Neuron (in vitro differentiated cells): Measurements from ENCODE around the gene PLIN3.
"Not testable (repeated sequence)": the region's sequence is repeated elsewhere in the genome, so short reads cannot be mapped to it uniquely, and the experiment has no call there.

Experiments used
- H2AFZ ChIP-seq: one replicate; pipeline ENCODE4 v1.6.1; 2013; ENCODE audit warnings: low read depth, mild to moderate bottlenecking, inconsistent platforms, low read length, moderate library complexity
- H3K27me3 ChIP-seq: one replicate; pipeline ENCODE4 v1.6.1; 2013; ENCODE audit warnings: low read length; ENCODE audit not compliant: insufficient read depth
- H3K36me3 ChIP-seq: one replicate; pipeline ENCODE4 v1.6.1; 2013; ENCODE audit warnings: low read length; ENCODE audit not compliant: insufficient read depth
- H3K4me1 ChIP-seq: one replicate; pipeline ENCODE4 v1.6.1; 2013; ENCODE audit warnings: low read length; ENCODE audit not compliant: insufficient read depth
- H3K4me3 ChIP-seq: 2 replicates; pipeline ENCODE4 v1.5.1; 2013; ENCODE audit warnings: mild to moderate bottlenecking, low read length, moderate library complexity
- H3K9me3 ChIP-seq: one replicate; pipeline ENCODE4 v1.6.1; 2013; ENCODE audit warnings: low read length

PLIN3 gene

DNA sequence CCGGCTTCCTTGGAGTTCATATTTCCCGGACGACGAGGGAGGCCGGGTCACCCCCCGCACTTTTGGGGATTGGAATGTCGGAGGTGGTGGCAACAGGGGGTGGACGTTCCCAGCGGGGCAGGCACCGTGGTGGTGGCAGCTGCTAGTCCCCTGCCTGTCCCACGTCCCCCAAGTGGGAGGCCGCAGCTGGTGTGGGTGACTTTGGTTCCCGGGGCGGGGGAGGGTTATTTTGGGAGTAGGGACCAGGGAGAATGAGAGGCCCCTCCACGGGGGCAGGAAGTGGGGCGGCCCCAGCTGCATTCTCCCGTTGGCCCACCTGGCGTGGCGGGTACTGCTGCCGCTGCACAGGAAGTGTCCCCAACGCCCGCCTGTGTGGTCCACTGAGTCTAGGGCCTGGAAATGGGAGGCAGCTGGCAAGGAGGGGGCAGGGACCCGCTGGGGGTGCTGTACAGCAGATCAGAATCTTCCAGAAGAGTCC lies 11.1 kb upstream of the PLIN3 start:
- H3K4me3 ChIP-seq, result no peak overlapping the region
- H3K4me1 ChIP-seq, result peaks cover 15% of the 10 kb centered on the region
- H3K9me3 ChIP-seq, result no peaks in the 10 kb centered on the region
- no peaks in the 10 kb centered on the region for H3K36me3 ChIP-seq
- H2AFZ ChIP-seq, result peak overlapping the region; percentile 16
- no peaks in the 10 kb centered on the region for H3K27me3 ChIP-seq

DNA sequence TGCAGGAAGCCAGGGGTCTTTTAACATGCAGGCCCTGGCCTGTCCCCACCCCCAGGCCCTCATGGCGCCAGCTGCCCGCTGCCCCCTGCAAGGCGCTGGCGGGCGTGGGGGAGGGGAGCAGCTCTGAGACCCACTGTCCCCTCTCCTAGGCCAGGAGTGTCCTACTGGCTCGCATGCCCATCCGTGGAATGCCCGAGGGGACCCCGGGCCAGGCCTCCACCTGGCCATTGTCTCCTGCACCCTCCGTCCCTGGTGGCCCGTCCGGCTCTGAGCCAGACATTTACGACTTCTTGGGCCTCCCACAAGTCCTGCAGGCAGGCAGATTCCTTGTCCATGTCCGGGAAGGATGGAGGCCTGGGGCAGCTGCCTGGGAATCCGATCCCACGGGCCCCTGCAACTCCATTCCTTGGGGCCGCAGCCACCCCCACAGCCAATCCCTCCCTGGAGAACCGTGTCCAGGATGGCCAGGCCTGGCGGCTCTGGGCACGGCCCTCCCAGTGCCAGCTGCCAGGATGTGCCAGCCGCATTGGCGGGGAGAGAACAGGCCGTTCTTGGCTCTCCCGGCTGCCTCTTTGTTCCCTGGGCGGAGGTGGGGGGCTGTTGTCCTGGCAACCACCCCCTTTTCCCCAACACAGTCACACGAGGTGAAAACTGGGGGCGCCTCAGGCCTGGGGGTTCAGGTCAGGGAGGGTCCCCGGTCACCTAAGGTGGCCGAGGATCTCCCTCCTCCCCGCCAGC lies 10.5 kb upstream of the PLIN3 start:
- Histone ChIP-seq H3K4me3 (no peak overlapping the region), H3K36me3 (no peaks in the 10 kb centered on the region), H2AFZ (peak overlapping the region; percentile 16), H3K27me3 (no peaks in the 10 kb centered on the region), H3K9me3 (no peaks in the 10 kb centered on the region), H3K4me1 (peaks cover 15% of the 10 kb centered on the region)

DNA sequence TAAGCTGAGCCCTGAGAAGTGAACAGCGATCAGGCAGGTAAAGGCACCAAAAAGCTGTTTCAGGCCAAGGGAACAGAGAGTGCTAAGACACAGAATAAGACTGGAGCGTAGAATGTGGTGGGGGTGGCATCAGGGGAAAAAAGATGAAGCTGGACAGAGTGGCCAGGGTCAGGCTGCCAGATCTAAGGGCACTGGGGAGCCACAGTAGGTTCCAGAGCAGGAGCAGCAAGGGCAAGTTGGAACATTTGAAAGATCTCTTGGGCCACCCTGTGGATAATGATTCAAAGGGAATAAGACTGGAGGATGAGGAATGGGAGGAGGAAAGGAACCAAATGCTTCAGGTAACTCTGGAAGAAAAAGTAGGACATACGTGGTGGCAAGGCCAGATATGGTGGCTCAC lies 6.5 kb upstream of the PLIN3 start:
- peaks cover 15% of the 10 kb centered on the region for H3K4me1 ChIP-seq
- no peaks in the 10 kb centered on the region for H3K27me3 ChIP-seq
- H3K9me3 ChIP-seq, result no peaks in the 10 kb centered on the region
- no peak overlapping the region for H3K4me3 ChIP-seq
- no peak overlapping the region for H2AFZ ChIP-seq
- H3K36me3 ChIP-seq, result no peaks in the 10 kb centered on the region

DNA sequence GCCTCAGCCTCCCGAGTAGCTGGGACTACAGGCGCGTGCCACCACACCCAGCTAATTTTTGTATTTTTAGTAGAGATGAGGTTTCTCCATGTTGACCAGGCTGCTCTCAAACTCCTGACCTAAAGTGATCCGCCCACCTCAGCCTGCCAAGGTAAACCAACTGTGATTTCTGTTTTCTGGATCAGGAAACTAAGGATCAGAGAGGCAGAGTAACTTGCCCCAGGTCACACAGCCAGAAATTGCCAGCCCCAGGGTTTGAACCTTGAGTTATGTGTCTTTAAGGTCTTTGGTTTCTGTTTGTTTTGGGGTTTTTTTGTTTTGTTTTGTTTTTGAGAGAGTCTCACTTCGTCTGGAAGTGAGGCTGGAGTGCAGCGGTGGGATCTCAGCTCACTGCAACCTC lies 4.2 kb upstream of the PLIN3 start:
- H3K4me3 ChIP-seq, result no peak overlapping the region
- H3K4me1 ChIP-seq, result peaks cover 2% of the 10 kb centered on the region
- H2AFZ ChIP-seq, result no peak overlapping the region
- no peaks in the 10 kb centered on the region for H3K27me3 ChIP-seq
- H3K9me3 ChIP-seq, result no peaks in the 10 kb centered on the region
- H3K36me3 ChIP-seq, result no peaks in the 10 kb centered on the region

DNA sequence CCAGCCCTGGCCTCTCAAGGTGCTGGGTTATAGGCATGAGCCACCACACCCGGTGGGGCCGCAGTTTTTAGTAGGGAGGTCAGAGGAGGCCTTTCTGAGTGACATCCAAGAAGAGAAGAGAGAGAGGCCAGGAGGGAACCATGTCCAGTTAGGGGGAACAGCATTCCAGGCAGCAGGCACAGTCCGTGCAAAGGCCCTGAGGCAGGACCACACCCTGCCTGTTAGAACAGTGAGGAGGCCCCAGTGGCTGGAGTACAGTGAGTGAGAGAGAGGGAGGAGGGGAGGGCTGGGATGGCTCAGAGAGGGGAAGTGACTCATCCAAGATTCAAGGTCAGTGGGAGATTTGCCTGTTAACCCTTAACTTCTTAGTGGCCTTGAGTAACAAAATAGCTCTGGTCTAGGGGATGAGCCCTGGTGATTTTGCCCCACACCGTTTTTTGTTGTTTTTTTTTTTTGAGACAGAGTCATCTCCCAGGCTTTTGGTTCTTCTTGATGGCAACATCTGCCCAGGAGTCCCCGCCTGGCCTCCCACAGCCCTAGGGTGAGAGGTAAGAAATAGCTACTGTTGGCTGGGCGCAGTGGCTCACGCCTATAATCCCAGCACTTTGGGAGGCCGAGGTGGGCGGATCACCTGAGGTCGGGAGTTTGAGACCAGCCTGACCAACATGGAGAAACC lies 2.7 kb upstream of the PLIN3 start:
- H3K9me3 ChIP-seq, result no peaks in the 10 kb centered on the region
- H2AFZ ChIP-seq, result no peak overlapping the region
- peaks cover 5% of the 10 kb centered on the region for H3K4me1 ChIP-seq
- H3K36me3 ChIP-seq, result no peaks in the 10 kb centered on the region
- H3K27me3 ChIP-seq, result no peaks in the 10 kb centered on the region
- H3K4me3 ChIP-seq, result no peak overlapping the region

DNA sequence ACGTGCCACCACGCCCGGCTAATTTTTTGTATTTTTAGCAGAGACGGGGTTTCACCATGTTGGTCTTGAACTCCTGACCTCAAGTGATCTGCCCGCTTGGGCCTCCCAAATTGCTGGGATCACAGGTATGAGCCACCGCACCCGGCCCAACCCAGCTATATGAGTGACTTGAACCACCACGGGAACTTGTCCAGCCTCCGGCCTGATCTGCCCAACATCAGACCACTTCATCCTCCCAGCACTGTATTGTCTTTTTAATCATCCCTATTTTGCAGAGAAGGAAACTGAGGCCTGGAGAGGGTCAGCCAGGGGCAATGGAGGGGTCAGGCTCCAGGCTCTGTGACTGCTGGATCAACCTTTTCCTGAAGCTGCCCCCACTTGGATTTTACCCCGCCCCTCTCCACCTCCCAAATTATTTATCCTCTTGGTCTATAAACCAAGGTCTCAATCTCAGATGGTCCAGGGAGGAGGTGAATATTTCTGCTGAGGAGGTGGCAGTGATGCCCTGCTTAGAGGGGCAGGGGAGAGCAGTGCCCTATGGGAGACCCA lies 893 bp upstream of the PLIN3 start:
- H3K27me3 ChIP-seq, result no peaks in the 10 kb centered on the region

DNA sequence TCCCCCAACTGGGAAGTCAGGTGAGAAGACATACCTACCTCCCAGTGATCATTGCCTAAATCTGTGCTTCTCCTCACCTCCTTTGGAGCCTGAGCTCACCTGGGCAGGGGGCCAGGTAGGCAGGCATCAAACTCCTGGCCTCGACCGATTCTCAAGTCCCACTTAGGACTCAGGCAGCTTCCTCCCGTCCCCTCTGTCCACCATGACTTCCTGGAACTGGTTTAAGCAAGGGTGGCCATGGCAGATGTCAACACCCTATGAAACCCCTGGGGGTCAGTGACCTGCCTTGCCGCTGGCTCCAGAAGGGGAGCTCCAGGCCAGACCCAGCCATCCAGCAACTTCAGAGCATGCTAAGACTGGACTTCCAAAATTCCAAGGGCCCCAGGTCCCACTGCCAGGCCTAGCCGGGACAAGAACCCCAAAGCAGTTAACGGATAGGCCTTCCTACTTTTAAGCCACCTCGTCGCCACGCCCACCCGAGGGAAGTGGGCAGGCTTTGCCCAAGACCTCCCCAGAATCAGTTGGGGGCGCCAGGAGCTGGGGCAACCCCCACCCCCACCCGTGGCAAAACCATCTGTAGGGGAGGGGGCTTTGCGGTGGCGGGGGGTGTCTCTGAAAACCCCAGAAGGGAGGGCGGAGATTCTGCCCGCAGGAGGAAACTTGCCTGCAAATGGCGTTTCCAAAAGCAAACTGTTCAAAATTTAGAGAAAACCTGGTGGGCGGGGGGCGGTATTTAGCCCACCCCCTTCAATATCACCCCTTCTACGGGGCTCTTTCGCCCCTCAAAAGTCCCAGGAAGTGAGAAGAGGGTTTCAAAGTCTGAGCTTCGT lies 657 bp downstream of the PLIN3 start:
- Histone ChIP-seq H3K36me3 (peaks cover 3% of the 10 kb centered on the region), H3K4me1 (peaks cover 5% of the 10 kb centered on the region), H3K9me3 (no peaks in the 10 kb centered on the region), H3K4me3 (peak overlapping the region; percentile 85), H2AFZ (peak overlapping the region; percentile 89), H3K27me3 (no peaks in the 10 kb centered on the region)

More for the DNA sequence above, 893 bp upstream of the PLIN3 start:
- Histone ChIP-seq H2AFZ (no peak overlapping the region), H3K9me3 (no peaks in the 10 kb centered on the region), H3K4me3 (no peak overlapping the region), H3K4me1 (peaks cover 5% of the 10 kb centered on the region), H3K36me3 (no peaks in the 10 kb centered on the region)

DNA sequence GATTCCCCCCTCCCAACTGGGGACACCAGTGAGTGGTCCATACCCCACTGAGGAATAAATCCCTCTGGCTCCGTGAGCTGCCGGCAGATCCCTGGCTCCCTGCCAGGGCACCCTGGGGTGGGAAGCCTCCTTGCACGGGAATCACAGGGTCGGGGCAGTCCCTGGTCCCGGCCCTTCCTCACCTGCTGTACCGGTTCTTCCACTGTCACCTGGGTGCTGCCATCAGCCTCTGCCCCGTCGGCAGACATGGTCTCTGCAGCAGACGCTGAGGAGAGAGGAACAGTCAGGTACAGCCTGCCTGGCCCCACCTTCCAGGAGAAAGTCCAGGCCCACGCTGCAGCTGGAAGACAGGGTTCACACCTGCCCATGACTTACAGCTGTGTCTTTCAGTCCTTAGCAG lies 6.3 kb downstream of the PLIN3 start:
- Histone ChIP-seq H3K36me3 (peaks cover 26% of the 10 kb centered on the region), H3K27me3 (no peaks in the 10 kb centered on the region), H3K9me3 (no peaks in the 10 kb centered on the region), H3K4me1 (no peaks in the 10 kb centered on the region), H2AFZ (no peak overlapping the region), H3K4me3 (no peak overlapping the region)

DNA sequence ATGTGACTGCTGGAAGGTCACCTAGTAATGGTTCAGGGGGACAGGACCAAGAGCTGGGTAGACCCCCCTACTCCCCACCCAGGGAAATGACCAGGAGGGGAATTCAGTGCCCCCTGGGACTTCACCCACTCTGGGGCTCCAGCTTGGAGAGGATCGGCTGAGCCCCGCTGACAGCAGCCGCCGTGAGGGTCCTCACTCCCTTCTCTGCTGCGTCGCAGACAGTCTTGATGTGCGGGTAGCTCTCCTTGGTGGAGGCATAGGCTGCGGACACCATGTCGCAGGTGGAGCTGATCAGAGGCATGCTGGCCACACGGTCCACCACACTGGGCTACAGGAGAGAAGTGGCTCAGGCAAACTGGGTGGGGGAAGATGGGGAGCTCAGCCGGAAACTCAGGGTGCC lies 7.8 kb downstream of the PLIN3 start:
- no peaks in the 10 kb centered on the region for H3K9me3 ChIP-seq
- peaks cover 31% of the 10 kb centered on the region for H3K36me3 ChIP-seq
- H3K4me3 ChIP-seq, result no peak overlapping the region
- no peaks in the 10 kb centered on the region for H3K4me1 ChIP-seq
- no peaks in the 10 kb centered on the region for H3K27me3 ChIP-seq
- no peak overlapping the region for H2AFZ ChIP-seq

DNA sequence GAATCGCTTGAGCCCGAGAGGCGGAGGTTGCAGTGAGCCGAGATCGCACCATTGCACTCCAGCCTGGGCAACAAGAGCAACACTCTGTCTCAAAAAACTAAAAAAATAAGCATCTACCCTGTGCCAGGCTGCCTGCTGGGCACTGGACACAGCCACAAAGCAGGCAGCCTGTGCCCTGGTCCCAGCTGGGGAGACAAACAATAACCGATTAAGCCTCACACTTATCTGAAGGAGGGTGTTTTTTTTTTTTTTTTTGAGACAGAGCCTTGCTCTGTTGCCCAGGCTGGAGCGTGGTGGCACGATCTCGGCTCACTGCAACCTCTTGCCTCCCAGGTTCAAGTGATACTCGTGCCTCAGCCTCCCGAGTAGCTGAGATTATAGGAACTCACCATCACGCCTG lies 11.0 kb downstream of the PLIN3 start:
- not testable (repeated sequence) for H2AFZ ChIP-seq, H3K4me1 ChIP-seq

DNA sequence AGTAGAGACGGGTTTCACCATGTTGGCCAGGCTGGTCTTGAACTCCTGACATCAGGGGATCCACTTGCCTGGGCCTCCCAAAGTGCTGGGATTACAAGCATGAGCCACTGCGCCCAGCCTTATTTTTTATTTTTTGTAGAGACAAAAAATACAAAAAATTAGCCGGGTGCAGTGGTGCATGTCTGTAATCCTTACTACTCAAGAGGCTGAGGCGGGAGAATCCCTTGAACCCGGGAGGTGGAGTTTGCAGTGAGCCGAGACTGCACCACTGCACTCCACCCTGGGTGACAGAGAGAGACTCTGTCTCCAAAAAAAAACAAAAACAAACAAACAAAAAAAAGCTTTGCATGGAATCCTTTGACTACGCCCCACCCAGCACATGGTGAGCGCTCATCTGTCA lies 14.0 kb downstream of the PLIN3 start:
- not testable (repeated sequence) for H3K4me3 ChIP-seq, H3K9me3 ChIP-seq, H2AFZ ChIP-seq, H3K4me1 ChIP-seq, H3K27me3 ChIP-seq
- peaks cover 29% of the 10 kb centered on the region for H3K36me3 ChIP-seq

More for the DNA sequence above, 11.0 kb downstream of the PLIN3 start:
- peaks cover 42% of the 10 kb centered on the region for H3K36me3 ChIP-seq
- not testable (repeated sequence) for H3K27me3 ChIP-seq, H3K4me3 ChIP-seq, H3K9me3 ChIP-seq

DNA sequence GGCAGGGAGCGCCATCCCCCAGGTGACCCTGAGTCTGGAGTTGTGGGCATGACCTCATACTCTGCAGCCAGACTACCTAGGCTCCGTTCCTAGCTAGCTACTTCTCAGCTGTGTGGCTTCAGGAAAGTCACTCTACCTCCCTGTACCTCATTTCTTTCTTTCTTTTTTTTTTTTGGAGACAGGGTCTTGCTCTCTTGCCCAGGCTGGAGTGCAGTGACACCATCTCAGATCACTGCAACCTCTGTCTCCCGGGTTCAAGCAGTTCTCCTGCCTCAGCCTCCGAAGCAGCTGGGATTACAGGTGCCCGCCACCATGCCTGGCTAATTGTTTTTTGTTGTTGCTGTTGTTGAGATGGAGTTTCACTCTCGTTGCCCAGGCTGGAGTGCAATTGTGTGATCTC lies 15.0 kb downstream of the PLIN3 start:
- Histone ChIP-seq H3K36me3 (peaks cover 36% of the 10 kb centered on the region), H3K9me3 (no peaks in the 10 kb centered on the region), H3K4me3 (no peak overlapping the region), H3K4me1 (no peaks in the 10 kb centered on the region), H2AFZ (no peak overlapping the region), H3K27me3 (no peaks in the 10 kb centered on the region)
